HG03469 (cell line): ENCODE data around the gene LRP1B.
"Not testable (repeated sequence)": the region's sequence is repeated elsewhere in the genome, so short reads cannot be mapped to it uniquely, and the experiment has no call there.

ENCODE experiments used
- ATAC-seq: cut with Tn5 transposase; IDR thresholded peaks from one replicate; pipeline ENCODE4 v1.9.1; 2021; ENCODE audit warnings: mild to moderate bottlenecking, moderate library complexity, moderate number of reproducible peaks; ENCODE audit not compliant: unreplicated experiment

LRP1B gene

DNA sequence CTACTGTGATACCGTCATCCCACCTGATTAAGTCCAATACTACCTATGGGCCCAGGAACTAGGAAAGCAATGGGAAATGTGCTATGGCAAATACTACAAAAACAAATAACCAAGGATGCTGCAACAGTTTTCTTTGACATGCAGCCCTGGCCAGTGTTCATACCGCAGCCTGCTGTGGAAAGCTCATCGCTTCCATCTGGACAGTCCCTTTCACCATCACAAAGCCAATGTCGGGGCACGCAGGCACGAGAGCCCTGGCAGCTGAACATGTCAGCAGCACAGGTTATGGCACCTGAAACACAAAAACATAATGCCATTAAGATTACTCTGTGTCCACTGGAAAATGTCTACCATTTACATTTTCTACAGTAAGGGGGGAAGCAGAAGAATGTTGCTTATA is 1621.1 kb downstream of the LRP1B start:
- ATAC-seq = no peak

DNA sequence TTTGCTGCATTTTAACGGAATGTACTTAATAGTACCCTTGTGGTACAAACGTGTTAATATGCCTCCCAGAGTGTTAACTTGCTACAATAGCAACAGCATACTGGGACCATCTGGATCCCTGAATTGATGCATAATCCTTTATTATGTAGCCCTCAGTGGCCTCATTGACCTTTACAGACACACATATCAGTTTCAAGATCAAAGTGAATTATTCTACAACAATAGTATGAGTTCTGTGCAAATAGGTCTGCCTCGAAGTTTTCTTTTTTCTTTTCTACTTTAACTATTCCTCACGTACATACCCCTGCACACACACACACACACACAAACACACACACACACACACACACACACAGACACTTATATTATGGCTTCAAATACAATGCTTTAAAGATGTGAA is 1622.1 kb downstream of the LRP1B start:
- no peak for ATAC-seq

DNA sequence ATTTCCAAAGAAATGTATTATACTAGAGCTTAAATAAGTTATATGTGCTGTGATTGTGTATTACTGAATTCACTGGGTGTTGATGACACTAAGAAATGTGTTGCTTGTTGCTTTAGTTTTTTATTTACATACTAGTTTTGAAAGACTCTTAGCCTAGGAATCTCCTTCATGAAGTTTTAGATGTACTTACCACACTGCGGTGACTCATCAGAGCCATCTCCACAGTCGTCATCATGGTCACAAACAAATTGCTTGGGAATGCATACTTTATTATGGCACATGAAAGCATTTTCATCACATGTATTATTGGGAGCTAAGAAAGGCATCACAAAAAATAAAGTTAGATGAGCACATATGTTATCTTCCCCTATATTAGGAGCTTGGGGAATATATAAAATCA is 1624.2 kb downstream of the LRP1B start:
- no peak for ATAC-seq

GRCh38 chr2:140504601-140505000 is 1626.2 kb downstream of the LRP1B start:
- no peak for ATAC-seq

DNA sequence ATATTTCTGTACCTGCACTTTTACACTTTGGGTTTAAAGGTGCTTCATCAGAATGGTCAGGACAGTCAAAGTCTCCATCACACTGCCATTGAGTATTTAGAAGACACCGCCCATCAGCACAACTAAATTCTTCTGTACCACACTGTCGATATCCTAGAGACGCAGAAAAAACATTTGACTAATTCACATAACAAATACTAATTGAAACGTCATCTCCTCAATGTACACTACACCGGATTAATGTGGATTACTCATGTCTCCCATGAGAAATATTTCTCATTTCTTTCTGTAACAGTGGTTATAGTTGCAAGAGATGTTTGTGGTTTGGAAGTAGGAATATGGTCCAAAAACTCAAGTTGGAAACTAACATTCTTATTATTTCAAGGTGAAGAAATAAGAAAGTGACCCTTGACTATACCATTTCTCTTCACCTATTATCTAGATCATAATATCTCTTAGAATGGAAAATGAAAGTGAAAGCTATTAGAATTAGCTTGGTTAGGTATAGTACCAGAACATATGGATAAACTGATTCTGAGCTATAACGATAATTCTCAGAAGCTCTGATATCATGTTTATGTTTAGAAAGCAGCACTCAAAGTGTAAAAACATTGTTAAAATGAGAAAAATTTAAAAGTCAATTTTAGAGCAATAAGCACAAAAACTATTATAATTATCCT is 1627.7 kb downstream of the LRP1B start:
- ATAC-seq = no peak

DNA sequence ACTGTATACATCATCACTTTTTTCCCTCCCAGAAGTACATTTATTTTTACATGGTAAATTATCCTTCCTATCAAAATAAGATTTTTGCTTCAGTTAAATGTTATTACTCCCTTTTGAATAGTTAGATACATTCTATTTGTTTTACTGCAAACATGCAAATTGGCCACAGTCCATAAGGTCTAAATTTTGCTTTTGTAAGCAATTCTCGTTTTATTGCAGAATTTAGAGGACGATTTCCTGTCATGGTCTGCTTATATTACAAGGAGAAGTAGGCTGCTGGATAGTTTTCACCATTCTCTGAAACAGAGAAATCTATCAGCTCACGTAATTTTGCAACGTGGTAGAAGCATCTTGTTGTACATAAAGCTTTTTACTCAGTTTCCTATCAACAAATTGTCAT is 1632.5 kb downstream of the LRP1B start:
- no peak for ATAC-seq

GRCh38 chr2:140496714-140497113 is 1634.1 kb downstream of the LRP1B start:
- ATAC-seq = no peak

GRCh38 chr2:140491876-140492275 is 1638.9 kb downstream of the LRP1B start:
- ATAC-seq = no peak

GRCh38 chr2:140489193-140489592 is 1641.6 kb downstream of the LRP1B start:
- ATAC-seq = no peak

- ATAC-seq = no peak
Measured at GRCh38 chr2:140481136-140481535, 1649.7 kb downstream of the LRP1B start.

- no peak for ATAC-seq
Measured at GRCh38 chr2:140473851-140474250, 1657.0 kb downstream of the LRP1B start.

DNA sequence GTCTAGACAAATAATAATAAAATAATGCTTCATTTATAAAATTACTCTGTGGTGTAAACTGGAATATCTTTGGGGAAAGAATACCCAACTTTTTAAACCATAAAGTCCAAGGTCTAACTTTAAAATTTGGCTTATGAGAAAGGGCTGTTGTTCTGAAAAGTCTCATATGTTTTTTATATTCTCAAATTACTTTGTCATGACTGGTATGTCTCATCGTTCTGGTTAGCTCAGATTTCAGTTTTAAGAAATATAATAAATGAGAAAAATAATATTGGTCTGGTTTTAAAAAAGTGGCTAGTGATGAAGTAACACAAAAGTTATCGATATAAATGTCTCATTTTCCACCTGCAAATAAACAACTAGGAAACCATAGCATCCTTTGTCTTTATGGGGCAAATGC is 1658.1 kb downstream of the LRP1B start:
- no peak for ATAC-seq

GRCh38 chr2:140465301-140465700 is 1665.5 kb downstream of the LRP1B start:
- no peak for ATAC-seq

- ATAC-seq = no peak
Measured at GRCh38 chr2:140462990-140463389, 1667.8 kb downstream of the LRP1B start.

- no peak for ATAC-seq
Measured at GRCh38 chr2:140457483-140457882, 1673.3 kb downstream of the LRP1B start.

- no peak for ATAC-seq
Measured at GRCh38 chr2:140455315-140455714, 1675.5 kb downstream of the LRP1B start.

GRCh38 chr2:140454717-140455116 is 1676.1 kb downstream of the LRP1B start:
- ATAC-seq = no peak

DNA sequence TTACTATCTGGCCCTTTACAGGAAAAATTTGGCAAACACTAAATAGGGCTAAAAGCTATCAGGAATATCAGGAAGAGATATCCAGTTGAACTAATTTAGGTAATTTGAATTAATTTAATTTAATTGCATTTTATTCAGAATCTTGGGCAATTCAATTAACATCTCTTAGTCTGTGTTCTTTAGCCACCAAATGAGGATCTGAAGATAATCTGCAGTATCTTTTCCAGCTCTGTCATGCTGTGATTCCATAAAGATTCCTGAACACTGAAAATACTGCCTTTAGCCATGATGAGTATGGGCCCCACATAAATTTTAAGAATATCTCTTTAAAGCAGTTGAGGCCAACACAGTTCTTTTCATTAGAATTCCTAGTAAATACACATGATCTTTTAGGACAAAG is 1679.5 kb downstream of the LRP1B start:
- no peak for ATAC-seq

DNA sequence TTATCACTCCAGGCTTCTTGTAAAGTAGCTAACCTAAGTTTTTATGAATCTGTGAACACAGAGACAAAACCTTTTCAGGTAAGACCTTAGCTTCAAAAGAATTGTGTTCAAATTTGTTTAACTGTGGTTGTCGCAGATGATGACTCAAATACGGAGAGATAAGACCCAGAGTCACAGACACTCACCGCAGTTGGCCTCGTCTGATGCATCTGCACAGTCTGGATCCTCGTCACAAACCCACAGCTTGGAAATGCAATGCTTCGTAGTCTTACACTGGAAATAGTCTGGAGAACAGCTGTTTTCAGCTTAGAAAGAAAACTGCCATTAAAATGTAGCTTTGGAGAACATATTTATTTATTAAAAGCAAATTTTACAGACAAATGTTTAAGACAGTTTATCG is 1688.5 kb downstream of the LRP1B start:
- no peak for ATAC-seq

DNA sequence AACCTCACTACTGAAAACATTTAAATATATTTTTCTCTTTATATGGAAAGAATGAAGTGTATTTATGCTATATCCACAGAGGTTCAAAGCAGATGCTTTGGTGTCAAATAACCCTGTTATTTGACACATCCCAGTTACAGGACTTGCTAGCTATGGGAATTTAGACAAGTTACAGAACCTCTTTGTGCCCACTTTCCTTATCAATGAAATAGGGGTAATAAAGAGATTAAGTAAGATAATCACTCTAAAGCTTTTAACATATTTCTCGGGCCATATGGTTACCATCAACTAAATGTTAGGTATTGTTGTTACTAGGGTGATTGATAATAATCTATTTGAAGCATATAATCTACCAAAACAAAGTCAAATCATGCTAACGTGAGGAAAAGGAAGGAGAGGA is 1690.0 kb downstream of the LRP1B start:
- no peak for ATAC-seq

DNA sequence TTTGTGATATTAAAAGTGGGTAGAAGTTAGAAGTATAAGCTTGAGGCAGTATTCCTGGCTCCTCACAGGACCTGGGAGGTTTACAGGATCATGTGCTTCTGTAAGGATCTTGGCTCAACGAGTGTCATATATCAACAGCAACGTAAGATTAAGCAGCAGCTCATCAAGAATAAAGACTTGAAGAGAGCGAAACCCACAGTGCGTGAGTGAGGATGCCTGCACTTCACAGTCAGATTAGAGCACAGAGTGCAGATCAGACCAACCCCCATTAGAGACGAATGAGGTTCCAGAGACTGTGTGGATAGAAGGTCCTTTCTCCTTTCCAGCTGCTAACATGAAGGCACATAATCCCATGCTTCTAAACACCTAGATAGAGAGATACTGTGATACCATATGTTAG is 1693.9 kb downstream of the LRP1B start:
- no peak for ATAC-seq

- not testable (repeated sequence) for ATAC-seq
Measured at GRCh38 chr2:140427033-140427432, 1703.8 kb downstream of the LRP1B start.

DNA sequence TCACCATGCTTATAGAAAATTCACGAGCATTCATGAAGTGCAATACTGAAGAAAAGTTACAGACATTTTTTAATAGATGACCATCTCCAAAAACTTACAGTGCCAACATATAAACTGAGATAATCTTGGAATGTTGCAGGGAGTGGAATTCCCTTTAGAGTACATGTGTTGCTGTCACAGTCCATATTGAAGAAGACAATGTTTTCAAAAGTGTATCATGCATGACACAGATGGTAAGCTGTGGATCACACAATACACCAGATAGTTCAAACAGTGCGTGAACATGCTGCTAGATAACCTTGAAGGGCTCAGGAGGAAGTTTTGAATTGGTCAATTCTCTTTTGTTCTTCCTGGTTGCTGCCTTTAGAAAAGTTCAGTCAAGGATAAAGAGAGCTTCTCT is 1706.3 kb downstream of the LRP1B start:
- ATAC-seq = no peak
